Calu3 (cell line): ENCODE data around the gene XRCC2. TPM values are rescaled to one million over a fixed set of nuclear protein-coding genes. Genes with fewer than 3 reads are reported as not detected.
"Not testable (repeated sequence)": the region's sequence is repeated elsewhere in the genome, so short reads cannot be mapped to it uniquely, and the experiment has no call there.

ENCODE experiments used
- BruUV-seq: library from RNA; stranded (reverse); fragments of 400-500 nt; replicated peaks from 2 replicates; lab custom pipeline; 2021; lab: Mats Ljungman, UMichigan
- CTCF ChIA-PET: fragments of 300-600 bp; sonication (Branson Sonifier 250); formaldehyde crosslinking; loops from one replicate; lab custom pipeline; 2022; ENCODE audit warnings: antibody characterized with exemption; lab: Charles Lee
- DNase-seq: peaks from one replicate; pipeline ENCODE4 v3.0.0; 2022
- H3K27ac Mint-ChIP-seq: one replicate; pipeline ENCODE4 v1.8.0; 2022; ENCODE audit warnings: mixed read lengths; ENCODE audit not compliant: unreplicated experiment
- H3K27me3 Mint-ChIP-seq: one replicate; pipeline ENCODE4 v1.8.0; 2022; ENCODE audit warnings: mixed read lengths; ENCODE audit not compliant: unreplicated experiment
- H3K36me3 Mint-ChIP-seq: one replicate; pipeline ENCODE4 v1.8.0; 2022; ENCODE audit warnings: mild to moderate bottlenecking, moderate library complexity, mixed read lengths; ENCODE audit not compliant: insufficient read depth, unreplicated experiment
- H3K4me1 Mint-ChIP-seq: one replicate; pipeline ENCODE4 v1.8.0; 2022; ENCODE audit warnings: mild to moderate bottlenecking, low read depth, mixed read lengths; ENCODE audit not compliant: unreplicated experiment
- H3K4me3 Mint-ChIP-seq: one replicate; pipeline ENCODE4 v1.8.0; 2022; ENCODE audit warnings: mild to moderate bottlenecking, low read depth, moderate library complexity, mixed read lengths; ENCODE audit not compliant: unreplicated experiment
- H3K9me3 Mint-ChIP-seq: one replicate; pipeline ENCODE4 v1.8.0; 2022; ENCODE audit warnings: low read depth, mixed read lengths; ENCODE audit not compliant: unreplicated experiment
- CTCF ChIP-seq: fragments of 200-600 bp; IDR thresholded peaks from one replicate; pipeline ENCODE4 v1.8.0; 2022; ENCODE audit warnings: antibody characterized with exemption; ENCODE audit not compliant: unreplicated experiment
- intact Hi-C: fragments of 100-400 bp; cut with micrococcal nuclease; formaldehyde crosslinking; loops from one replicate; pipeline ENCODE4 v1.10.0; 2022; ENCODE audit not compliant: unreplicated experiment
- total RNA-seq: library from RNA; stranded (reverse); gene quantifications from 2 replicates; pipeline ENCODE4 v1.2.3, GENCODE V29; 2022

XRCC2 gene
- total RNA-seq, 1 experiment from 2014 or later = 23.1 TPM

GRCh38 chr7:152647009-152647408 lies 28.9 kb downstream of the XRCC2 start:
- DNase-seq = no peak
- BruUV-seq = no TSS peak
- peaks cover 3% of the 10 kb centered on the region for H3K9me3 Mint-ChIP-seq
- H3K27ac Mint-ChIP-seq = no peak overlapping the region
- H3K36me3 Mint-ChIP-seq = peaks cover 10% of the 10 kb centered on the region
- intact Hi-C loops = no loop called here
- no peaks in the 10 kb centered on the region for H3K4me1 Mint-ChIP-seq
- CTCF ChIA-PET = no interaction called here
- H3K27me3 Mint-ChIP-seq = no peaks in the 10 kb centered on the region
- H3K4me3 Mint-ChIP-seq = no peak overlapping the region
- no peak for TF ChIP-seq CTCF

GRCh38 chr7:152646579-152646978 lies 29.4 kb downstream of the XRCC2 start:
- peaks cover 10% of the 10 kb centered on the region for H3K36me3 Mint-ChIP-seq
- H3K9me3 Mint-ChIP-seq, H3K4me1 Mint-ChIP-seq, CTCF ChIA-PET, DNase-seq, H3K27ac Mint-ChIP-seq, BruUV-seq, H3K4me3 Mint-ChIP-seq, intact Hi-C loops, H3K27me3 Mint-ChIP-seq: not testable (repeated sequence)

GRCh38 chr7:152643979-152644559 lies 31.9 kb downstream of the XRCC2 start:
- no TSS peak for BruUV-seq
- H3K36me3 Mint-ChIP-seq = peaks cover 10% of the 10 kb centered on the region
- CTCF ChIA-PET = no interaction called here
- no peak overlapping the region for H3K27ac Mint-ChIP-seq
- H3K4me1 Mint-ChIP-seq = no peaks in the 10 kb centered on the region
- H3K27me3 Mint-ChIP-seq = no peaks in the 10 kb centered on the region
- peaks cover 3% of the 10 kb centered on the region for H3K9me3 Mint-ChIP-seq
- DNase-seq = no peak
- intact Hi-C loops = no loop called here
- H3K4me3 Mint-ChIP-seq = no peak overlapping the region
- no peak for TF ChIP-seq CTCF

- Mint-ChIP-seq H3K4me3 (no peak overlapping the region), H3K27me3 (no peaks in the 10 kb centered on the region), H3K4me1 (no peaks in the 10 kb centered on the region), H3K9me3 (no peaks in the 10 kb centered on the region), H3K27ac (no peak overlapping the region), H3K36me3 (no peaks in the 10 kb centered on the region)
- CTCF ChIA-PET = interaction anchor here (0.6 kb wide), 1 partner anchor 161 kb away, joined by 5 read pairs; no protein-coding TSS in a partner anchor
- TF ChIP-seq CTCF = no peak
- intact Hi-C loops = no loop called here
- no peak for DNase-seq
- BruUV-seq = no TSS peak
Measured at GRCh38 chr7:152641384-152641783, 34.6 kb downstream of the XRCC2 start.

- CTCF ChIA-PET = interaction anchor here (0.6 kb wide), 1 partner anchor 161 kb away, joined by 5 read pairs; no protein-coding TSS in a partner anchor
- Mint-ChIP-seq H3K9me3 (no peaks in the 10 kb centered on the region), H3K36me3 (no peaks in the 10 kb centered on the region), H3K4me1 (no peaks in the 10 kb centered on the region), H3K27me3 (no peaks in the 10 kb centered on the region), H3K27ac (no peak overlapping the region), H3K4me3 (no peak overlapping the region)
- intact Hi-C loops = no loop called here
- BruUV-seq = no TSS peak
- no peak for DNase-seq
- TF ChIP-seq CTCF = no peak
Measured at GRCh38 chr7:152640829-152641228, 35.1 kb downstream of the XRCC2 start.
